Spleen (tissue), 7 donors: ENCODE results near the gene ZNF568.

ENCODE experiments used
- CTCF ChIP-seq, 11 experiments: fragments of 200-600 bp in 7 of 11; fragments of 450-650 bp in 4 of 11; sonication (generic) in 4 of 11; IDR thresholded peaks in 8 of 11; conservative IDR thresholded peaks in 3 of 11; 1 replicate in 7 of 11; 2 replicates in 4 of 11; pipeline versions ENCODE4 v1.4.0 to v1.8.0; 2016 to 2021; ENCODE audit warnings: antibody characterized with exemption in 11 of 11, inconsistent platforms in 4 of 11, mild to moderate bottlenecking in 1 of 11
- POLR2A ChIP-seq, 3 donors: fragments of 450-650 bp; IDR thresholded peaks; one replicate each; pipeline ENCODE4 v1.5.1; 2017; ENCODE audit warnings: antibody characterized with exemption in 3 of 3, mild to moderate bottlenecking in 1 of 3
- donor health status: DM: no; HTN: no; CAD: no; lungs with moderate emphysema.
- donor health status: DM: no; HTN: no; CAD: no.
- donor health status: DM: no; HTN: no; CAD: no.

- TF ChIP-seq POLR2A (IDR thresholded peaks at IDR 0.05), result no peak
- TF ChIP-seq CTCF (IDR thresholded peaks at IDR 0.05 in 8 of 11, conservative IDR thresholded peaks at IDR 0.05 in 3 of 11), result no peak
Measured at GRCh38 chr19:36997843-36998235, 81.7 kb downstream of the ZNF568 start.
